GM18909 (cell line): ENCODE results near the gene MREG.
"Not testable (repeated sequence)": the region's sequence is repeated elsewhere in the genome, so short reads cannot be mapped to it uniquely, and the experiment has no call there.

Experiments
- ATAC-seq: cut with Tn5 transposase; IDR thresholded peaks from one replicate; pipeline ENCODE4 v1.9.1; 2021; ENCODE audit warnings: mild to moderate bottlenecking; ENCODE audit not compliant: unreplicated experiment, poor library complexity

Gene MREG

DNA sequence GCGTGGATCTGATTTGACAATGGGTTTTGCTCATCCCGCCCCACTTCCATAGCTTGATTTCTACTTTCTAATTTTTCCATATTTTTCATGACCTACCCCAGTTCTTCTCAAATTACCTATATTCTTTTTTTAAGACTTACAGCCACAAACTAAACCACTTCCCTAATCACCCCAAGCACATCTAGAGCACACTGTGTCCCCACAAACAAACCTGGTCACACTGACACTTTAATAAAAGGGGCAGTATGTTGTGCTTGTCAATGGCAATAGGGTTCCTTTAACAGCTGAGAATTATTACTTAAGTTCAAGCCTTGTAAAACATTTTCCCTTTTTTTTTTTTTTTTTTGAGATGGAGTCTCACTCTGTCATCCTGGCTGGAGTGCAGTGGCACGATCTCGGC, 47.1 kb downstream of the MREG start:
- ATAC-seq = no peak

DNA sequence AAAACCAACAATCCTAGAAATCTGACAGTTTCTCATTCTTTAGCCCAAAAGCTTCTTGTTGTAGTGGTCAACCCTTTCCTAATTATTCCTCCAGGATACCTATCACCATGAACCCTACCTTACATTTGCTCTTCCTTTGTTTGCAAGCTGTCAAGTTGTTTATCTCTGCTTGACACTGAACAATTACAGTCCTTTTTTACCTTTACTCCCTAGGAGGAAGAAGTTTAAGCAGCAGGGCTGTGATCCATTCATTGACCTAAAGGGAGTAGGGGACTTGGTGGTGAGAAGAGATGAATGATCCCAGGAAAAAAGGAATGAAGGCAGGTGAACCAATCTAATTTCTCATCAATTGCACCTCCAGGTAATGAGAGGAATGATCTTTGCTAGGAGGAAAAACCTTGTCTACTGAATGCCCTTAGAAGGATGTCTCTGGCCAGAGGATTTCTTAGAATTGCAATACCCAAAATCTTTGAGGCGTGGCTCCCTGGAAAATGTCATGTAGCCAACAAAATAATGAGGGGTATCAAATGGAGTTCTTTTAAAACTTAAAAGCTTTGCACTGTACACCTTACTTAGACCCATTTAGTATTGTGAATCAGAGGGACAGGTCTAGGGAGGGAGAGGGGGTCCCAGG, 47.7 kb downstream of the MREG start:
- ATAC-seq = no peak

DNA sequence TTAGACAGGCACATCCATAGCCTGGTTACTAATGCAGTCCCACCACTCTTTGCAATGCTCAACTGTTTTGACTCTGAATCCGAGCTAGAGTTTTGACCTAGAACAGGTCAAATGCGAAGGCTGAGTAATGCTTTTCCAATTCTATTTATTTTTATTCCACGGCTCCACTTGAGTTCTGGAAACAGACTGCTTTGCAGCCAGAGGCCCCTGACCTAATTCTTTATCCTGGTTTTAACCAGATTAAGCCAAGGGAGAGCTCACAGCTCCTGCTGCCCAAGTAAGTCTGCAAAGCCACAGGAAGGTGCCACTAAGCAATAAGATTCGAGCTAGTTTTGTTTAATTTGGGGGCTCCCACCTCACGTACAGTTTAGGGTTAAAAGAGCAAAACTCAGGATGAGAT, 51.4 kb downstream of the MREG start:
- ATAC-seq = no peak

- no peak for ATAC-seq
Observed at GRCh38 chr2:215958257-215958656, 55.1 kb downstream of the MREG start.

GRCh38 chr2:215957354-215958122, 55.8 kb downstream of the MREG start:
- not testable (repeated sequence) for ATAC-seq

DNA sequence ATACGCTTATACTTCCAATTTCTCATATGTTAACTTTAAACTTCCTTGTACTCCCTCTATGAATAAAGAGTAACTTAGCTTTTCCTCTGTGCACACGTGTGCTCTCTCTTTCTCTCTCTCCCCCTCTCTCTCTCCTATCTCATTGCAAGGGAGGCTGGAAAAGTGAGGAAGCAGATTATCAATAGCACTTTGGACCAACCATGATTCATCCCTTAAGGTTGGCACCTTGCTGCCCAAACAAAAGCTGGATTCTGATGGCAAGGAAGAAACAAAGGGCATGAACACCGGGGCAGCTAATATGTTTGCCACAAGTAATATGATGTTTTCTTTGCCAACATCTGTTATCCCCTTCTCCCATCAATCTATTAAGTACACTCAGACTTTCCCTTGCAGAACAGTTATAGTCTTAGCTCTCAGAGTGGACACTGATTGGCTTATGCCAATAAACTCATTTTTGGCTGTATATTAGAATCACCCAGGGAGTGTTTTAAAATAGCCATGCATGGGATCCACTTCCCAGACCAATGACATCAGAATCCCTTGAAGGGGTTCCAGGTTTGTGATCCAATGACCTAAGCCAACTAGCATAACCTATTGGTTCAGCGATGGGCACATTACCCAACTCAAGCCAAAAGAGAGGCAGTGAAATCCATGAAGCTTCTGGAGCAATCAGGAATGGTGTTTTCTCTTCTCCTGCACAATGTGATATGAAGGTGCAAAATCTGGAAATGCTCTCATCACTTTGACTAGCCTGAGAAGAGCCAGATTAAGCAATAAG, 60.3 kb downstream of the MREG start:
- no peak for ATAC-seq

GRCh38 chr2:215951558-215951957, 61.8 kb downstream of the MREG start:
- ATAC-seq = no peak

DNA sequence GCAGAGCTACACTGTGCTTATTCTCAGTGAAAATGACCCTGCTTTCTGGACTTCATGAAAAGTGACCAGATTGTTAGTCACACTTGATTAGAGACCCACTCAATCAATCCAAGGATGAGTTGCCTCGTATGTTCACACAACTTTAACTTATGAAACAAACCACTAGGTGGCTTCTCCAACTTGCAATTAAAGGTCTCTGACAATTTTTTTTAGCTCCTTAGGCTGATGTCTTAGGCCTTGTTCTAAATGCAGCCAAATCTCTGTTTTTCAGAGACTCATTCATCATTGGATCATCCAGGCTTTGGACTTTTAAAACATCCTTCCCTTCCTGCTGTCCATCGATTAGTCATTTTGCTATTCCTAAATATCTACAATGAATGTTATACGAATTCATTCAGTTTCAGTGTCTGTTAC, 63.4 kb downstream of the MREG start:
- peak; percentile 96 for ATAC-seq

GRCh38 chr2:215948051-215948450, 65.3 kb downstream of the MREG start:
- ATAC-seq = no peak

DNA sequence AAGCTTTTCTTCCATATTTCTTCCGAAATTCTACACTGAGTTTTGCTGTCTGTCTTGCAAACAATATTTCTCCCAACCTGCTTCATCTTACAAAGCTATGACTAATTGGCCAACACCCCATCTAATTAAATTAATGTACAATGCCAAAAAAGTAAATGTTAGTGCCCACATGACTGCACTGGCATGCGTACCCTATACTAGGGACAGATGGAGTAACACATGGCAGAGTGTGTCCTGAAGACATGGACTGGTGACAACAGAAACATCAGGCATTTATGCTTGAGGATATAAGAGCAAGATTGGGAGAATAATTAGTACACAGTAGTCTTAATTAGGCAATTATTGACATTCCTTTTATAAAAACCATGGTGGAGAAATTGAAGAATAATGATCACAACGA, 66.8 kb downstream of the MREG start:
- no peak for ATAC-seq

DNA sequence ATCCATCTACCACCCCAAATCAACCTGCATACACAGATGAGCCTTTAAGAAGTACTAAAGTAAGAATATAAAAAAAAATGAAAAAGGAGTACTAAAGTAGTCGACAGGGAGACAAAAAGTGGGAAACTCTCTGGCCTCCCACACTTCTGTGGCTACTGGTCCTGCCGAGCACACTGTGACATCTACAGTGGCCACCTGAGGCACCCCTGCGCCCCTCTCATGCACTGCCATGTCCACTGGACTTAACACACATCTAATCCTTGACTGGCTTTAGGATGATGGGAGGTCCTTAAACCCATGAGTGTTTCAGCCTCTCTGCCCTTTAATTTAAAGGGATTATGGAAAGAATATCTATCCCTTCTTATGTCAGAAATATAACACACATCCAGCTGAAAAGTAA, 71.2 kb downstream of the MREG start:
- no peak for ATAC-seq

GRCh38 chr2:215941726-215942125, 71.6 kb downstream of the MREG start:
- ATAC-seq = no peak

DNA sequence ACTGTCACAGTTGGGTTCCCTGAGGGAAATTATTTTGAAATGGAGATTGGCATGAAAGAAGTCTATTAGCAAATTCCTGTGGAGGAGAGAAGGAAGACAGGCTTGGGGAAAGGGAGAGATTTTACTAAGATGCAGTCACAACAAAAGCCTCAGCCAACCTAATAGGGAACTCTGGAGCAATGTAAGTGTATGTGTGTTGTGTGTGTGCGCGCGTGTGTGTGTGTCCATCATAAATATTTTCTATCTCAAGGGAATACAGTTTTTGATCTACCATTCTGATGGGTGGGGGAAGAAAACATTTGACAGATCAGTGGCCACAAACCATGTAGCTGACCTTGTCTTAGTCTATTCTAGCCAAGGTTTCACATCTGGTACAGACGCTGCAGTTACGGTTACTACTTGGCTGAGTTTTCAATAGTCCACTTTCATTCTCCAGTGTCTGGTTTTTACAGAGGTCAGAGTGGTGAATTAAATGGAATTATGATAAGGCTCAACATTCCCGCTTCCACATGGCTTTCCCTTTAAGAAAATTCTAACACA, 72.6 kb downstream of the MREG start:
- ATAC-seq = no peak

- no peak for ATAC-seq
Observed at GRCh38 chr2:215937190-215937589, 76.2 kb downstream of the MREG start.

DNA sequence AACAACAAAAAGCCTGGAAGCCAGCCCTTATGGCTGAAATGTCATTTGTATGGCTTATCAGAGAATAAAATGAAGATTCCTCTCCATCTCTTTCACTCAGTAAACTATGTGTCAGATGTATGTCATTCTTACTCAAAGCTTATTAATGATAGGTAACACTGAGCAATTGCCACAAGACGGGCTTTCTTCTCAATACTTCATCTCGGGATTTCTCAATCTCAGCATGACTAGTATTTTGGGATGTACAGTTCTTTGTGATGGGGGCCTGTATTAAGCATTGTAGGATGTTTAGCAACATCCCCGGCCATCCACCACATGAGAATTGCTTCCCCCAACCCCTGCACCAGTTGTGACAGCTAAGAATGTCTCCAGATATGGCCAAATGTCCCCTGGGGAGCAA, 80.2 kb downstream of the MREG start:
- ATAC-seq = no peak

DNA sequence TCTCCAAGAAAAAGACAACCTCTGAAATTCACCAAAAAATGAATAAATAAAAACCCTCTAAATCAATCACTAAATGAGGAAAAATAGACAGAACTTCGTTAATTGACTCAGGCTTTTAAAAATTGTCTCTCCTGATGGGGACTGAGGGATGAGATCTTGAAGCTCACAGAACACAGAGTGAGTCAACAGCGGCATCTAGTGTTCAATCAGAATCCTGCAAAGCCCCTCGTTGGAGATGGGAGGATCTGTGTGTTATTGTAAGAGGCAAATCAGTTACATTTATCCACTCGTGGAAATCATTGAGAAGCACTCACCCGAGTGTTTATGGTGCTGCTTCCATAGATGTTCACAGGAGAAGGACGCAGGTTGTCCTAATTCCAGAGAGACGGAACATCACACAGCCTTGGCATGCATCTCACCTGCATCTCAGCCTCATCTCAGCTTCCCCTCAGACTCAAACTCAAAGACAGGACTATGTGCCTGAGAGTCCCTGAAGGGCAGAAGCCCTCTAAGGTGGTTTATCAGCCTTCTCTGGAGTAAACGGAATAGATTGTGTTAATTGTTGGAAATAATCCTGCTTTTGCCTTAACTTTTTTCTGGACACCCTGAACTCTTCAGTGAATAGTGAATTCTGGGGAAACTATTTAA, 82.0 kb downstream of the MREG start:
- peak; percentile 83 for ATAC-seq

DNA sequence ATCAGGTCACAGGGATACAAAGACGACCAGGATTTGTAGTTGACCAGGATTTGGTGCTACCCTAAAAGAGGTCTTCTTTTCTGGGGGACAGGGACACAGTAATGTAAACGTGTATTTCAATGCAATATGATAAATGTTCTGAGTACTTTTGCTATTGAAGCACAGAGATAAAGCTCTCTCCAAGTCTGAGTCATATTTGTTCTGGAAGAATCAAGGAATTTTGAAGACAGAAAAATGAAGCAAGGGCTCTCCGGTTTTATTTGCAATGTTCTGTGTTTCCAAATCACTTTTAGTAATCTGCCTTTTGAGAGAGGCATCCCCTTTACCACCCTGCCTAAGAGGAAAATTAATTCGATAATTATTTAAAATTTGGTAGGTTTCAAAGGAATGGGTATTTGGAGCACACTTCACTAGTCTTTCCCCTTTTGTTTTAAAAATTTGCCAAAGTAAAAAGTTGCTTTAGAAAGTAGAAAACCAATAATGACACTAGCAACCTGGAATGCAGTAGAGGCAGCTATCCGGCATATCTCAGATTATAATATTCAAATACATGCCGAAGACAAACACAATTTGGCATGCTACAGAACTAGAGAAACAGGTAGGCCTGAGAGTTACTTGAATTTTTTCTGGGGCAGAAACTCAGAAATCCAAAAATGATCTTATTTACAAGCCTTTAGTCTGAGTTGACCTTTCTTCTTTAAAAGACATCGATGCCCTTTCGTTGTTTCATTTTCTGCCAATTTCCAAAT, 82.7 kb downstream of the MREG start:
- no peak for ATAC-seq

DNA sequence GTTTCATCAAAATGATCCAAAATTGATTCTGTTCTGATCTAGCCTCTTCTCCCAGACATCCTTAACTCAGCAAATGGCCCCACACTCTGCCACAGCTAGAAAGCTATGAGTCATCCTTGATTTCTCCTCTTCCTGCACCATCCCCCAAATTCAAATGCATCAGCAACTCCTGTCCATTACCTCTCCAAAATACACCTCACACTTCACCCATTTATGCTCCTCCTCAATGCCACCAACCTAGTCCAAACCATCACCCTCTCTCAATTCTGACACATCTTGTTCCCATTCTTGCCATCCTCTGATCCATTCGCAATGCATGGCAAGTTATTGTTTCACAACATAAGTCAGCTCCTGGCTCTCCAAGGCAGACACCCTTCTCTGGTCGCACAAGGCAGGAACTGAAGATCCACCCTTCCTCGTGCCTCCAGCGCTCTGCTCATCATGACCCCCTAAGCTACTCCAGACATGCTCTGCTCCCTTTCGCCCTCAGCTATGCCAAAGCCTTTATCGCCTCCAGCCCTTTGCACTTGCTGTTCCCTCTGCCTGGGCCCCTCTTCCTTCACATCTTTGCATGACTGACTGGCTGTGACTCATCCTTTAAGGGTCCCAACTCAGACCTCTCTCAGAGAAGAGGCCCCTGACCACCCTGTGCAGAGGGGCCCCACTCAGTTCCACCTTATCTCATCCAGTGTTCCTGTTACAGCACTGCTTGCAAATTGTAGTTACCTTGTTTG, 83.6 kb downstream of the MREG start:
- ATAC-seq = no peak

DNA sequence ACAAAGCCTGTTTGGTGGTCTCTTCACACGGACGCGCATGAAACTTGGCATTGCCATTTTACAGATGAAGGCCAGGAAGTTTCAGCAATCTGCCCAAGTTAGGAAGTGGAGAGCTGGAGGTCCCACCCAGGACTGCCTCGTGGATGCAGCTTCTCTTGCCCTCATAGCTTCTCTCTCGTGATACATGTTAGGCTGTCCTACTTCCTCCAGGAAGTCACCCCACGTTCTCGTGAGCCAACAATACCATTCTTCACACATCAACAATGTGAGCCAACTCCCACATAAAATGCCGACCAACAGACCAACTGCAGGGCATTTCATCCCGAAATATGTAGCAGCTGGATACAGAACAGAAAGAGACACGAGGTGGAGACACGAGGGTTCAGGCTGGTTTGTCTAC, 85.3 kb downstream of the MREG start:
- ATAC-seq = no peak
